ENCODE data around the gene SPATA25. TPM values are rescaled to one million over a fixed set of nuclear protein-coding genes. Genes with fewer than 3 reads are reported as not detected.
"Not testable (repeated sequence)": the region's sequence is repeated elsewhere in the genome, so short reads cannot be mapped to it uniquely, and the experiment has no call there.

The SPATA25 gene
- polyA plus RNA-seq, 3 donors = 2.0 to 3.2 (median 3.0) TPM

GRCh38 chr20:45896641-45897161 is 9.3 kb upstream of the SPATA25 start:
- no peak for DNase-seq (ENCODE audit: low read depth in 3 of 3, low spot score in 2 of 3)

DNA sequence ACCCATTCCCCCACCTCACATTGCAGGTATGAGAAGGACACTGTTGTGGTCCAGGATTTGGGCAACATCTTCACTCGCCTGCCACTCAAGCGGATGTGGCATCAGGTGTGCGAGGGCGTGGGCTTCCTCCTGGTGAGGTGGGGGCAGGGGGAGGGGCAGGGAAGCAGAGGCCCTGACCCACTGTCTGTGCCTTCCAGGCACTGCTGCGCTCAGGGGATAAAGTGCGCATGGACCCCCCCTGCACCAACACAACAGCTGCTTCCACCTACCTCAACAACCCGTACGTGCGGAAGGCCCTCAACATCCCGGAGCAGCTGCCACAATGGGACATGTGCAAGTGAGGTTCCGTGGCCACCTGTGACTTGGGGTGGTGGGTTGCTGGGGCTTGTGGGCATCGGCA is 7.4 kb upstream of the SPATA25 start:
- DNase-seq (ENCODE audit: low read depth in 3 of 3, low spot score in 2 of 3) = no peak

DNA sequence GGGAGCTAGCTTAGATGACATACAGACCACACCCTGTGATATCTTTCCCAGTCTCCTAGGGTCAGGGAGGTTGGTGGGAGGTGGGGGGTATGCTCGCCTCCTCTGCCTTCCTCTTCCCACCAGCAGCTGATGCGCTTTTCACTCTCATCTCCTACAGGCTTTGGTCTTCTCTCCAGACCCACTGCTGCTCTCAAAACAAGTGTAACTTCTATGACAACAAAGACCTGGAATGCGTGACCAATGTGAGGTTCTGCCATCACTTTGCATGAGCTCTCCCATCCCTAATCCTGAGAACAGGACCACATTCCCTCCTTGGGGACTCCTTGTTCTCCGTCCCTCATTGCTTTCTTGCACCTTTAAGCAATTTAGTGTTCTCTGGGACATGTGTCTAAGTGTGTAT is 6.4 kb upstream of the SPATA25 start:
- DNase-seq (ENCODE audit: low read depth in 3 of 3, low spot score in 2 of 3) = no peak

GRCh38 chr20:45892828-45893500 is 5.5 kb upstream of the SPATA25 start:
- no peak for DNase-seq (ENCODE audit: low read depth in 3 of 3, low spot score in 2 of 3)

DNA sequence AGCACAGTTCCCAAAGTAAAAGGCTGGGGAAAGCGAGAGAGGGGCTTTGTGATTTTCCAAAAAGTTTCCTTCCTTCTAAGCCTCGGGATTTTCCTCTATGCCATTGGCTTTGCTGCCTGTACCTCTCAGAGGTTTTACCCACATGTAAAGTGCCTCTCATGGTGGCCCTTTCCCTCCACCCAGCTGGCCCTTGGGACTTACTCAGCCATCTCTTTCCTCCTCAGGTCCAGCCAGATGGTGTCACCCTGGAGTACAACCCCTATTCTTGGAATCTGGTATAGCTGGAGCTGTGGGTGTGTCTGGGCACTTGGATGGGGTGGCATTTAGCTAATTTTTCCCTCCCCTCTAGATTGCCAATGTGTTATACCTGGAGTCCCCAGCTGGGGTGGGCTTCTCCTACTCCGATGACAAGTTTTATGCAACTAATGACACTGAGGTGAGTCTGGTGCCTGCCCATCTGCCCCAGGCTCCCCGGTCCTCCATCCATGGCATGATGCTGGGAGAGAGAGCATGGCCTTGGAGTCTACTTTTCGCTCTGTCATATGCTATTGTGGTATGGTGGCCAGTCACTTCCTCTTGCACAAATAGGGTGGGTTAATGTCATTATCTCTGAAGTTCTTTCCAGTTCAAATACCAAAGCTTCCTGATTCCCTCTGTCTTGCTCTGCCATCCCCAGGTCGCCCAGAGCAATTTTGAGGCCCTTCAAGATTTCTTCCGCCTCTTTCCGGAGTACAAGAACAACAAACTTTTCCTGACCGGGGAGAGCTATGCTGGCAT is 4.8 kb upstream of the SPATA25 start:
- no peak for DNase-seq (ENCODE audit: low read depth in 3 of 3, low spot score in 2 of 3)

DNA sequence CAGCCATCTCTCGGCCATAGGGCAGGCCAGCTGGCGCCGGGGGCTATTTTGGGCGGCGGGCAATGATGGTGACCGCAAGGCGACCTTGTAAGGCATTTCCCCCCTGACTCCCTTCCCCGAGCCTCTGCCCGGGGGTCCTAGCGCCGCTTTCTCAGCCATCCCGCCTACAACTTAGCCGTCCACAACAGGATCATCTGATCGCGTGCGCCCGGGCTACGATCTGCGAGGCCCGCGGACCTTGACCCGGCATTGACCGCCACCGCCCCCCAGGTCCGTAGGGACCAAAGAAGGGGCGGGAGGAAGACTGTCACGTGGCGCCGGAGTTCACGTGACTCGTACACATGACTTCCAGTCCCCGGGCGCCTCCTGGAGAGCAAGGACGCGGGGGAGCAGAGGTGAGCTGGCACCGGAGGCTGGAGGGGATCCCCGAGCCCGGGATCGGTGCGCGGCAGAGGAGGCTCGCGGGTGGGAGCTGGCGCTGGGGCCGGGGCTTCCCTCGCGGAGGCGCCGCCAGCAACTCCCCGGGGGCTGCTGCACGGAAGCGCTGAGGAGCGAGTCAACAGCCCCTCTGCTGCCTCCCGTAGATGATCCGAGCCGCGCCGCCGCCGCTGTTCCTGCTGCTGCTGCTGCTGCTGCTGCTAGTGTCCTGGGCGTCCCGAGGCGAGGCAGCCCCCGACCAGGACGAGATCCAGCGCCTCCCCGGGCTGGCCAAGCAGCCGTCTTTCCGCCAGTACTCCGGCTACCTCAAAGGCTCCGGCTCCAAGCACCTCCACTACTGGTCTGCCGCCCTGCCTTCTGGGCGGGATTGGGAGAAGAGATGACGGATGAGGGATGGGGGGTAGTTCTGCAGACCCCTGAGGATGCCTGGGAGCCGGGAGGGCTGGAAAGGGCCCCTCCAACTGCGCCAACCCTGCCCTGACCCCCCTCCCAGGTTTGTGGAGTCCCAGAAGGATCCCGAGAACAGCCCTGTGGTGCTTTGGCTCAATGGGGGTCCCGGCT is 3.9 kb upstream of the SPATA25 start, which contains the start of the genes CTSA and NEURL2:
TSS of gene CTSA (plus strand) at position 351 of the 999 bp plus-strand sequence. CDS start at position 585, 234 bp downstream.
TSS of gene NEURL2 (minus strand) at position 224 of the 999 bp plus-strand sequence. CDS start at position 7, 217 bp downstream.
- DNase-seq (ENCODE audit: low read depth in 3 of 3, low spot score in 2 of 3) = peak in 1 of 3 donors; percentile 79

DNA sequence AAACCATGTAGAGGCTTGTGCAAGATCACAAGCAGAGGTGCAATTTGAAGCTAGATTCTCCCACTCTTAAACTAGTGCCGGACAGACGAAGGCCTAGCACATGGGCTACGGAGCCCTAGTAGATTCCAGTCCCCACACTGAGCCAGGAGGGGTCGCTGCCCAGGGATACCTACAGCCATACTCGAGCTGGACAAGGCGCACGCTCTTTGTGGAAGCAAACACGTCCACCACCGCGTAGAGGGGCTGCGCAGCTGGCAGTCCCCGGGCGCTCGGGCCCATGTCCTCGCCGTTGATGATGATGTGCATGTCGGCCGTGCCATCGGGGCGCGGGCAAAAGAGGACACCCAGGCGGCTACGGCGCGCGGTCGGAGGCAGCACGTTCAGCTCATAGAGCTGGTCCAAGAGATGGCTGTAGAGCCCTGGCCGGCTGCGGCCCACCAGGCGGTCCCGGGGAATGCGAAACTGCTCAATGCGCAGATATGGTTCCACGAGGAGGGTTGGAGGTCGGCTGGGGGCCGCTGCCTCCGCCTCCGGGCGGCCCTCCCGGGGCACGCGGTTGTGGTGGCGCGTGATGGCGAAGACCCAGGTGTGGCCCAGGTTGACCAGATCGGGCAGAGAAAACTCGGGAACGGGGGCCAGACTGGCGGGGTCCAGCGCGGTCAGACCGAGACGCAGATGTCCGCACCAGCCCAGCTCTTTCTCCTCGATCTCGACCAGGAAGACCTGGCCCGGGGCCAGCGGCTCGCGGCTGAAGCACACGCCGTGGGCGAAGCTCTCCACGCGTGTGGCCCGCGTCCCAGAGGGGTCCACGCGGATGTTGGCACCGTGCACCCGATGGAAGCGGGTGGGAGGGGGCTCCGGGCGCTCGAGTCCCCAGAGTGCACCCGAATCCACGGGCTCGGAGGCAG is 2.9 kb upstream of the SPATA25 start:
- DNase-seq (ENCODE audit: low read depth in 3 of 3, low spot score in 2 of 3) = peak in 1 of 3 donors; percentile 79

GRCh38 chr20:45888681-45889080 is 1.3 kb upstream of the SPATA25 start:
- DNase-seq (ENCODE audit: low read depth in 3 of 3, low spot score in 2 of 3) = no peak

DNA sequence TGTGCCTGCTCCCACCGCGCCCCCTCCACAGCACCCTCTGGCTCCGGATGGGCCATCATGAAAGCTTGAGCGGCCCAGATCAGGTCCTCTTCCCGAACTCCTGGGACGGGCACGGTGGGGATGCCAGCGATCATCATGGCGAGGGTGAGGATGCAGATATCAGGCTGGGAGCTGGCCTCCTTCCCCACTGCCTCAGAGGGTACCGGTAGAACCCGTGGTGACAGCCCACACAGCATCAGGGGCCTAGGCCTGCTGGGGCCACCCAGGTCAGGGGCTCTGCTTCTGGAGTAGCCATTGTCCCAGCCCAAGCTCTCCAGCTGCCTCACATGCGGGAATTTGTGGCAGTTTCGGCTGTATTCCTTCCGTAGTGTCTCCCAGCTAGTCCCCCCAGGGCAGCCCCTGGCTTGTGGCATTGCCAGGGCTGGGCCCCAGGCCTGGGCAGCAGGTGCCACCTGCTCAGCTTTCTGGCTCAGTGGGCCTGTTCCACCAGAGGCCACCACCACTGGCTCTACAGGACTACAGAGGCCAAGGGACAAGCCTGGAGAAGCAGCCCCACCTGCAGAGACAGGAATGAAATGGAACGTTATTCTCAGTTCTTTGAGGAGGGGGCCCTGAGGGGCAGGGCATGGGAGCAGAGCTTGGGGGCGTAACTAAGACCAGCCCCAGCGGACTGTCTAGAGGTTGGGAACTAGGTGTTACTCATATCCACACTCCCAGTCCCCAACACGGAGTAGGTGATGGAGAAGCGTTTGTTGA is 654 bp downstream of the SPATA25 start:
- DNase-seq (ENCODE audit: low read depth in 3 of 3, low spot score in 2 of 3) = no peak

GRCh38 chr20:45883100-45883469 is 4.3 kb downstream of the SPATA25 start:
- no peak for DNase-seq (ENCODE audit: low read depth in 3 of 3, low spot score in 2 of 3)

GRCh38 chr20:45882469-45883099 is 4.8 kb downstream of the SPATA25 start:
- no peak for DNase-seq (ENCODE audit: low read depth in 3 of 3, low spot score in 2 of 3)

DNA sequence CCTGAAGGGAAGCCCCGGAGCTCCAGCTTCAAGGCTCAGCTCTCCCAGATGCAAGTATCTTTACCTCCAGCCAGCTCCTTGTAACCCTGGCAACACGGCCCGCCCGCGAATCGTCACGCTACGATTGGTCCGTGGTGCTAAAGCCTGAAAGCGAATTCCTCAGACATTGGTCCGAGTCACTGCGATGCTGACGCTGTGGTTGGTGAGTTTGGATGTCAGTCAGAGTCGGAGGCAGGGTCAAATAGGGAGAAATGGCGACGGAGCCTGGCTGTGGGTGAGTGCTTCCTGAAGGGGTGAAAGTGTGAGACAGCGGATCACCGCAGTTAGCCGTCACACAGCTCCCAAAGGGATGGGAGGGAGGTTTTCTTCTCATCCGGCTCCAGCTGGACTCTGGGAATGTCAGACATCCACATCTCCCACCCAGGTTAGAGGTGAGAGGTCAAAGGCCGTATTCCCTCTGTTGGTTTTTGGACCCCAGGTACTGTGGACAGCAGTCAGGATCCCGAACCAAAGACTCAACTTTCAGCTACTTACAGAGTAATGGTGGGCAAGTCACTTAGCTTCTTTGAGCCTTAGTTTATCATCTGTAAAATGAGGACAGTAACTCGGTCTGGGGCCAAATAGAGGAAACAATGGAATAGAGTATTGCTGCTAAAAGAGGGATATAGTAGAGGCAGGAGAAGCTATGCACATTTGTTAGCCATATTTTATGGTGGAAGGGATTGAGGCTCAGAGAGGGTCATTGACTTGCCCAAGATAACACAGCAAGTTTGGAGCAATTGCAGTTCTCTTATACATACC is 6.2 kb downstream of the SPATA25 start, which contains the start of gene ZSWIM1:
TSS of gene ZSWIM1 (plus strand) at position 240 of the 801 bp plus-strand sequence. CDS start 1,366 bp downstream, outside the sequence.
- peak; percentile 98 to 99 (median 99) for DNase-seq (ENCODE audit: low read depth in 3 of 3, low spot score in 2 of 3)

- no peak for DNase-seq (ENCODE audit: low read depth in 3 of 3, low spot score in 2 of 3)
Observed at GRCh38 chr20:45878076-45878761, 9.2 kb downstream of the SPATA25 start.

- no peak for DNase-seq (ENCODE audit: low read depth in 3 of 3, low spot score in 2 of 3)
Observed at GRCh38 chr20:45874576-45874975, 12.8 kb downstream of the SPATA25 start.

DNA sequence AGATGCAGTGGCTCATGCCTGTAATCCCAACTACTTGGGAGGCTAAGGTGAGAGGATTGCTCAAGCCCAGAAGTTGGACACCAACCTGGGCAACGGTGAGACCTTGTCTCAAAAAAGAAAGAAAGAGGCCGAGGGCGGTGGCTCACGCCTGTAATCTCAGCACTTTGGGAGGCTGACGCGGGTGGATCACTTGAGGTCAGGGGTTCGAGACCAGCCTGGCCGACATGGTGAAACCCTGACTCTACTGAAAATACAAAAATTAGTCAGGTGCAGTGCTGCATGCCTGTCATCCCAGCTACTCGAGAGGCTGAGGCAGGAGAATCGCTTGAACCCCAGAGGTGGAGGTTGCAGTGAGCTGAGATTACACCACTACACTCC is 13.3 kb downstream of the SPATA25 start:
- not testable (repeated sequence) for DNase-seq (ENCODE audit: low read depth in 3 of 3, low spot score in 2 of 3)

DNA sequence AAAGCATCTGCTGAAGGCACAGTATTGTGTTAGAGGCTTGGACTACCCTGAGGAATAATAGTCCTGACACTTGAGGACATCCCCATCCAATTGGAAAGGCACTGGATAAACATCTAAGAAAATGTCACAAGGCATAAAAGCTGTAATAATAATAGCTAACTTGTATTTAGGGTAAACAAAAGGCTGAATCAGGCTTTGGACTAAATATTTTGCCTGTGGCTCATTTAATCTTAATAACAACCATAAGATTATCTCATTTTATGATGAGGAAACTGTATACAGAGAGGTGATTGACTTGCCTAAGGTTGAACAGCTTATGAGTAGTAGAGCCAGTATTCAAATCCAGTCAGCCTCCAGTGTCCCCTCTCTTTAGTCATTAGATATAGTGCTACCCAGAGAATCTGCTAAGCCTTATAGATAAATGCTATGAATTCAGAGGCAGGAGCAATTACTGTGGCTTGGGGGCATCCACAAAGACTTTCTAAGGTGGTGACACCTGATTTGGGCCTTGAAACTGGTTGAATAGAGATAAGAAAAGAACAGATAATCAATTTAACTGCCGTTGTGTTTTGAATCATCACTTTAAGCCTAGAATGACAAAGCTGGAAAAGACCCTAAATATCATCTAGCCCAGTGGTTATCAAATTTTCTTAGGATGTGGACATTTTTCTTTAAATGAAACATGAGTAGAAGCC is 13.9 kb downstream of the SPATA25 start:
- no peak for DNase-seq (ENCODE audit: low read depth in 3 of 3, low spot score in 2 of 3)
